PC-9 (cell line): Measurements from ENCODE around the gene F11. TPM values are rescaled to one million over a fixed set of nuclear protein-coding genes. Genes with fewer than 3 reads are reported as not detected.

Experiments used
- BruUV-seq: library from RNA; stranded (reverse); fragments of 400-500 nt; replicated peaks from 2 replicates; lab custom pipeline; 2021; lab: Mats Ljungman, UMichigan
- CTCF ChIA-PET: fragments of 300-600 bp; sonication (Branson Sonifier 250); formaldehyde crosslinking; loops from one replicate; lab custom pipeline; 2022; ENCODE audit warnings: antibody characterized with exemption; lab: Charles Lee
- POLR2A ChIA-PET: fragments of 300-600 bp; sonication (Branson Sonifier 250); formaldehyde crosslinking; loops from one replicate; lab custom pipeline; 2022; ENCODE audit warnings: antibody characterized with exemption; ENCODE audit not compliant: unreplicated experiment; lab: Charles Lee
- DNase-seq, 2 experiments: peaks; one replicate each; pipeline versions ENCODE4 v3.0.0 to v3.0.0-alpha.2; 2015 to 2022; ENCODE audit warnings: mixed read lengths in 1 of 2
- H2AFZ ChIP-seq: fragments of 200-600 bp; sonication (generic); 2 replicates; pipeline ENCODE4 v1.8.1; 2017; ENCODE audit warnings: antibody characterized with exemption
- H3F3A ChIP-seq: fragments of 200-600 bp; sonication (generic); 2 replicates; pipeline ENCODE4 v1.8.1; 2017; ENCODE audit warnings: antibody characterized with exemption, mild to moderate bottlenecking, low read depth; ENCODE audit not compliant: insufficient read depth
- H3K27ac ChIP-seq: fragments of 200-600 bp; sonication (generic); 2 replicates; pipeline ENCODE4 v1.6.1; 2016; ENCODE audit warnings: mixed run types
- H3K27me3 ChIP-seq: fragments of 200-600 bp; sonication (generic); 2 replicates; pipeline ENCODE4 v1.6.1; 2016; ENCODE audit warnings: low read depth, mixed run types; ENCODE audit not compliant: insufficient read depth
- H3K36me3 ChIP-seq: fragments of 200-600 bp; sonication (generic); 2 replicates; pipeline ENCODE4 v1.6.1; 2016; ENCODE audit warnings: low read depth, mixed run types
- H3K4me1 ChIP-seq: fragments of 200-600 bp; sonication (generic); replicated peaks from 2 replicates; pipeline ENCODE4 v1.6.1; 2016; ENCODE audit warnings: mixed run types; ENCODE audit not compliant: insufficient read depth
- H3K4me2 ChIP-seq: fragments of 200-600 bp; sonication (generic); 2 replicates; pipeline ENCODE4 v1.6.1; 2017; ENCODE audit warnings: mixed run types
- H3K4me3 ChIP-seq: fragments of 200-600 bp; sonication (generic); 2 replicates; pipeline ENCODE4 v1.6.1; 2016; ENCODE audit warnings: mixed run types
- H3K79me2 ChIP-seq: fragments of 200-600 bp; sonication (generic); 2 replicates; pipeline ENCODE4 v1.6.1; 2017; ENCODE audit warnings: low read depth, mixed run types
- H3K9me2 ChIP-seq: fragments of 200-600 bp; sonication (generic); 2 replicates; pipeline ENCODE4 v1.8.1; 2017; ENCODE audit warnings: mild to moderate bottlenecking; ENCODE audit not compliant: insufficient read depth
- H3K9me3 ChIP-seq: fragments of 200-600 bp; sonication (generic); 2 replicates; pipeline ENCODE4 v1.8.1; 2016; ENCODE audit warnings: low read depth; ENCODE audit not compliant: insufficient read depth
- H4K20me1 ChIP-seq: fragments of 200-600 bp; sonication (generic); 2 replicates; pipeline ENCODE4 v1.8.1; 2017; ENCODE audit not compliant: insufficient read depth
- CTCF ChIP-seq: fragments of 200-600 bp; sonication (generic); conservative IDR thresholded peaks from 2 replicates; pipeline ENCODE4 v1.6.1; 2017; ENCODE audit warnings: mixed run types, antibody characterized with exemption, mild to moderate bottlenecking, moderate library complexity
- EZH2 ChIP-seq: fragments of 200-600 bp; sonication (generic); IDR thresholded peaks from 2 replicates; pipeline ENCODE4 v1.8.0; 2017; ENCODE audit warnings: antibody characterized with exemption, low read depth
- intact Hi-C: fragments of 100-400 bp; cut with micrococcal nuclease; formaldehyde crosslinking; loops from one replicate; pipeline ENCODE4 v1.10.0; 2022; ENCODE audit not compliant: unreplicated experiment
- total RNA-seq: library from RNA; stranded (reverse); gene quantifications from 2 replicates; pipeline ENCODE4 v1.2.3, GENCODE V29; 2021

The F11 gene
- total RNA-seq, 1 experiment from 2014 or later: not detected

- DNase-seq: no peak
- no peak overlapping the region for H3K27ac ChIP-seq
- no peaks in the 10 kb centered on the region for H3K9me3 ChIP-seq
- H3K9me2 ChIP-seq: no peaks in the 10 kb centered on the region
- BruUV-seq: no TSS peak
- H3K4me3 ChIP-seq: no peak overlapping the region
- CTCF ChIA-PET: no interaction called here
- no peak overlapping the region for H2AFZ ChIP-seq
- no peaks in the 10 kb centered on the region for H3K36me3 ChIP-seq
- H4K20me1 ChIP-seq: no peaks in the 10 kb centered on the region
- no peaks in the 10 kb centered on the region for H3K4me1 ChIP-seq
- H3K79me2 ChIP-seq: no peaks in the 10 kb centered on the region
- intact Hi-C loops: no loop called here
- no peak overlapping the region for H3K4me2 ChIP-seq
- POLR2A ChIA-PET: no interaction called here
- no peak for TF ChIP-seq EZH2
- no peak for TF ChIP-seq CTCF
- H3K27me3 ChIP-seq: peaks cover 15% of the 10 kb centered on the region
- no peaks in the 10 kb centered on the region for H3F3A ChIP-seq
These were observed 34.8 kb downstream of the F11 start for GRCh38 chr4:186300659-186301390.

GRCh38 chr4:186304216-186304615 is 38.2 kb downstream of the F11 start:
- no TSS peak for BruUV-seq
- POLR2A ChIA-PET: no interaction called here
- CTCF ChIA-PET: no interaction called here
- Histone ChIP-seq H4K20me1 (no peaks in the 10 kb centered on the region), H2AFZ (no peak overlapping the region), H3K79me2 (no peaks in the 10 kb centered on the region), H3K4me3 (no peak overlapping the region), H3K36me3 (no peaks in the 10 kb centered on the region), H3K27me3 (peaks cover 32% of the 10 kb centered on the region), H3K4me1 (no peaks in the 10 kb centered on the region), H3K9me2 (no peaks in the 10 kb centered on the region), H3F3A (no peaks in the 10 kb centered on the region), H3K27ac (no peak overlapping the region), H3K9me3 (no peaks in the 10 kb centered on the region), H3K4me2 (no peak overlapping the region)
- DNase-seq: no peak
- intact Hi-C loops: no loop called here
- TF ChIP-seq EZH2 (no peak), CTCF (no peak)

- BruUV-seq: no TSS peak
- intact Hi-C loops: no loop called here
- no peaks in the 10 kb centered on the region for H3K79me2 ChIP-seq
- H3K27ac ChIP-seq: no peak overlapping the region
- POLR2A ChIA-PET: interaction anchor here (0.7 kb wide), 1 partner anchor 11 kb away, joined by 10 read pairs; no protein-coding TSS in a partner anchor
- CTCF ChIA-PET: no interaction called here
- no peaks in the 10 kb centered on the region for H4K20me1 ChIP-seq
- peaks cover 32% of the 10 kb centered on the region for H3K27me3 ChIP-seq
- TF ChIP-seq EZH2 (no peak), CTCF (no peak)
- no peak overlapping the region for H3K4me3 ChIP-seq
- H3K4me1 ChIP-seq: no peaks in the 10 kb centered on the region
- no peaks in the 10 kb centered on the region for H3K9me2 ChIP-seq
- DNase-seq: no peak
- H3K4me2 ChIP-seq: no peak overlapping the region
- no peaks in the 10 kb centered on the region for H3K36me3 ChIP-seq
- no peaks in the 10 kb centered on the region for H3F3A ChIP-seq
- no peaks in the 10 kb centered on the region for H3K9me3 ChIP-seq
- H2AFZ ChIP-seq: no peak overlapping the region
These were observed 39.0 kb downstream of the F11 start for GRCh38 chr4:186304866-186305505.
